HepG2 (cell line): ENCODE data around the gene SIRPA. TPM values are rescaled to one million over a fixed set of nuclear protein-coding genes. Genes with fewer than 3 reads are reported as not detected.

Experiments used
- CHD2 ChIP-seq: IDR thresholded peaks from 2 replicates; pipeline ENCODE4 v1.6.1; 2011; ENCODE audit warnings: low read depth, low read length, improper control_type of control experiment
- EHMT2 ChIP-seq: fragments of 200-600 bp; sonication (generic); IDR thresholded peaks from 2 replicates; pipeline ENCODE4 v1.7.0; 2017; ENCODE audit warnings: antibody characterized with exemption, low read depth, low read length, borderline replicate concordance
- ELF1 ChIP-seq: sonication (generic); formaldehyde crosslinking; IDR thresholded peaks from 2 replicates; pipeline ENCODE4 v1.4.0; 2020; ENCODE audit warnings: missing genetic modification reagents
- ISX ChIP-seq: sonication (generic); formaldehyde crosslinking; conservative IDR thresholded peaks from 2 replicates; pipeline ENCODE4 v1.5.0; 2020; ENCODE audit warnings: missing genetic modification reagents
- KMT2B ChIP-seq: IDR thresholded peaks from 2 replicates; pipeline ENCODE4 v1.6.1; 2016; ENCODE audit warnings: missing genetic modification reagents, missing compliant biosample characterization
- PHB2 ChIP-seq: fragments of 450-650 bp; IDR thresholded peaks from 2 replicates; pipeline ENCODE4 v1.6.1; 2018; ENCODE audit not compliant: partially characterized antibody
- SALL1 ChIP-seq: sonication (generic); formaldehyde crosslinking; IDR thresholded peaks from 2 replicates; pipeline ENCODE4 v1.8.0; 2022; ENCODE audit warnings: mild to moderate bottlenecking, missing genetic modification reagents
- ZBTB3 ChIP-seq: sonication (generic); formaldehyde crosslinking; IDR thresholded peaks from 2 replicates; pipeline ENCODE4 v1.4.0; 2020; ENCODE audit warnings: low read depth, mild to moderate bottlenecking, moderate library complexity, missing genetic modification reagents, borderline replicate concordance
- ZFP82 ChIP-seq: sonication (generic); formaldehyde crosslinking; IDR thresholded peaks from 2 replicates; pipeline ENCODE4 v1.5.1; 2020; ENCODE audit warnings: mild to moderate bottlenecking, missing genetic modification reagents, borderline replicate concordance
- ZKSCAN1 ChIP-seq: fragments of 150-350 bp; IDR thresholded peaks from 2 replicates; pipeline ENCODE4 v1.6.1; 2014; ENCODE audit warnings: low read length
- ZNF556 ChIP-seq: sonication (generic); formaldehyde crosslinking; IDR thresholded peaks from 2 replicates; pipeline ENCODE4 v1.4.0; 2020; ENCODE audit warnings: mild to moderate bottlenecking, missing genetic modification reagents, borderline replicate concordance
- ZNF792 ChIP-seq: IDR thresholded peaks from 2 replicates; pipeline ENCODE4 v1.6.1; 2016
- ZSCAN12 ChIP-seq: sonication (generic); formaldehyde crosslinking; IDR thresholded peaks from 2 replicates; pipeline ENCODE4 v1.9.0; 2021; ENCODE audit warnings: mild to moderate bottlenecking, missing genetic modification reagents
- polyA plus RNA-seq, 8 experiments: library from polyadenylated mRNA; depleted of rRNA in 3 of 8; stranded (reverse) in 7 of 8; unstranded in 1 of 8; fragments of >200 nt; fragmentation: Illumina TruSeq in 4 of 8; extraction: Trizol in 4 of 8; gene quantifications; 2 replicates each; pipeline versions ENCODE4 v1.2.1 to v1.2.3, GENCODE V29; 2011 to 2016; ENCODE audit warnings: low read depth in 4 of 8, missing spikeins in 1 of 8, mixed read lengths in 1 of 8; ENCODE audit not compliant: insufficient read depth in 1 of 8
- total RNA-seq, 5 experiments: library from RNA; depleted of rRNA; stranded (reverse); fragments of >200 nt; fragmentation: Illumina TruSeq; extraction: Trizol; gene quantifications; 2 replicates each; pipeline ENCODE4 v1.2.3, GENCODE V29; 2016; ENCODE audit warnings: low read depth in 1 of 5
- TF ChIP-seq, protein P1 (sequence below): sonication (generic); formaldehyde crosslinking; conservative IDR thresholded peaks from 2 replicates; pipeline ENCODE4 v1.4.0; 2020; ENCODE audit warnings: mild to moderate bottlenecking, missing genetic modification reagents, moderate library complexity
- TF ChIP-seq, protein P2 (sequence below): sonication (generic); formaldehyde crosslinking; IDR thresholded peaks from 2 replicates; pipeline ENCODE4 v1.8.1; 2023; ENCODE audit warnings: mild to moderate bottlenecking, inconsistent platforms, moderate library complexity, missing genetic modification reagents, borderline replicate concordance
- TF ChIP-seq, protein P3 (sequence below): IDR thresholded peaks from 2 replicates; pipeline ENCODE4 v1.6.1; 2016; ENCODE audit warnings: mild to moderate bottlenecking
- TF ChIP-seq, protein P4 (sequence below): sonication (generic); formaldehyde crosslinking; IDR thresholded peaks from 2 replicates; pipeline ENCODE4 v1.8.1; 2022; ENCODE audit warnings: mild to moderate bottlenecking, missing genetic modification reagents
- TF ChIP-seq, protein P5 (sequence below): sonication (generic); formaldehyde crosslinking; IDR thresholded peaks from 2 replicates; pipeline ENCODE4 v1.5.0; 2020; ENCODE audit warnings: mild to moderate bottlenecking, missing genetic modification reagents
- TF ChIP-seq, protein P6 (sequence below): IDR thresholded peaks from 2 replicates; pipeline ENCODE4 v1.6.1; 2016; ENCODE audit warnings: low read depth

The SIRPA gene
- total and polyA plus RNA-seq, 2 of the 13 experiments (the other 11 are each of a cell fraction or from before 2014, with no cell fraction given) = 7.2 to 17.6 TPM

DNA sequence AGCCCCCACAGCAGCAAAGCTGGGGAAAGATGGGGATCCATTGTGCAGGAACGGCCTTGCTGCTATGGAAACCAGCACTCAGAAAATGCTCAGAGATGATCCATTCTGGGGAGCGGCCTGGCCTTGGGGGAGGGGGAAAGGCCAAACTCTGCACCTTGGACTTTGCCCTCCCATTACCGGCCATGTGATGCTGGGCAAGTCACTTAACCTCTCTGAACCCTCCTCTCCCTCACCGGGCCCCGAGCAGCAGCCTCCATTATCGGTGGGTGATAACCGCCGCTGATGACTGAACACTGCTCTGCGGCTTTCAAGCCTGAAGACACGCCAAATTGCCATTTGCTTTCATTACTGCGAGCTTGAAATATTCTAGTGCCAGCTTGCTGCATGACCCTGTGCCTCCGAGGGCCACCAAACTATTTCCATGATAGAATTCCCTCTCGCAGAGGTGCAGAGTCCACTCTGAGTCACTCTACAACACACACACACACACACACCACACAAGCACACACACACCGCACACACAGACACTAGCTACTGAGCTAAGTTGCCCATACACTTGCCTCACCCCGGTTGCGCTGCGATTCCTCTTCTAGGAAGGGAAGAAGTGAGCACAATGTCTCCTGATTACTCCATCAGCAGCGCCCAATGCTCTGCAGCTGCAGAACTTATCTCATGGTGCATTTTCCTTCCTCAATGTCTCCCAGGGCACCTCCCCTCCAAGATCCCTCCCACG is 20.6 kb upstream of the SIRPA start (continued):
- TF ChIP-seq SALL1 (CRISPR knock-in tag) (peak; percentile 48; the same call in 1 of the 2 replicates), ISX (CRISPR knock-in tag) (no peak), ELF1 (CRISPR knock-in tag) (no peak), ZBTB3 (CRISPR knock-in tag) (no peak), ZFP82 (CRISPR knock-in tag) (no peak), CHD2 (no peak), ZNF792 (CRISPR knock-in tag) (no peak), EHMT2 (no peak), ZKSCAN1 (no peak), ZSCAN12 (CRISPR knock-in tag) (no peak), KMT2B (CRISPR knock-in tag) (no peak), PHB2 (no peak), ZNF556 (CRISPR knock-in tag) (no peak)
- TF ChIP-seq, protein P1, sequence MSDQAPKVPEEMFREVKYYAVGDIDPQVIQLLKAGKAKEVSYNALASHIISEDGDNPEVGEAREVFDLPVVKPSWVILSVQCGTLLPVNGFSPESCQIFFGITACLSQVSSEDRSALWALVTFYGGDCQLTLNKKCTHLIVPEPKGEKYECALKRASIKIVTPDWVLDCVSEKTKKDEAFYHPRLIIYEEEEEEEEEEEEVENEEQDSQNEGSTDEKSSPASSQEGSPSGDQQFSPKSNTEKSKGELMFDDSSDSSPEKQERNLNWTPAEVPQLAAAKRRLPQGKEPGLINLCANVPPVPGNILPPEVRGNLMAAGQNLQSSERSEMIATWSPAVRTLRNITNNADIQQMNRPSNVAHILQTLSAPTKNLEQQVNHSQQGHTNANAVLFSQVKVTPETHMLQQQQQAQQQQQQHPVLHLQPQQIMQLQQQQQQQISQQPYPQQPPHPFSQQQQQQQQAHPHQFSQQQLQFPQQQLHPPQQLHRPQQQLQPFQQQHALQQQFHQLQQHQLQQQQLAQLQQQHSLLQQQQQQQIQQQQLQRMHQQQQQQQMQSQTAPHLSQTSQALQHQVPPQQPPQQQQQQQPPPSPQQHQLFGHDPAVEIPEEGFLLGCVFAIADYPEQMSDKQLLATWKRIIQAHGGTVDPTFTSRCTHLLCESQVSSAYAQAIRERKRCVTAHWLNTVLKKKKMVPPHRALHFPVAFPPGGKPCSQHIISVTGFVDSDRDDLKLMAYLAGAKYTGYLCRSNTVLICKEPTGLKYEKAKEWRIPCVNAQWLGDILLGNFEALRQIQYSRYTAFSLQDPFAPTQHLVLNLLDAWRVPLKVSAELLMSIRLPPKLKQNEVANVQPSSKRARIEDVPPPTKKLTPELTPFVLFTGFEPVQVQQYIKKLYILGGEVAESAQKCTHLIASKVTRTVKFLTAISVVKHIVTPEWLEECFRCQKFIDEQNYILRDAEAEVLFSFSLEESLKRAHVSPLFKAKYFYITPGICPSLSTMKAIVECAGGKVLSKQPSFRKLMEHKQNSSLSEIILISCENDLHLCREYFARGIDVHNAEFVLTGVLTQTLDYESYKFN (CRISPR knock-in tag) = 0 out of 2 replicates have a peak, but pooled peaks have one; percentile 47
- TF ChIP-seq, protein P2, sequence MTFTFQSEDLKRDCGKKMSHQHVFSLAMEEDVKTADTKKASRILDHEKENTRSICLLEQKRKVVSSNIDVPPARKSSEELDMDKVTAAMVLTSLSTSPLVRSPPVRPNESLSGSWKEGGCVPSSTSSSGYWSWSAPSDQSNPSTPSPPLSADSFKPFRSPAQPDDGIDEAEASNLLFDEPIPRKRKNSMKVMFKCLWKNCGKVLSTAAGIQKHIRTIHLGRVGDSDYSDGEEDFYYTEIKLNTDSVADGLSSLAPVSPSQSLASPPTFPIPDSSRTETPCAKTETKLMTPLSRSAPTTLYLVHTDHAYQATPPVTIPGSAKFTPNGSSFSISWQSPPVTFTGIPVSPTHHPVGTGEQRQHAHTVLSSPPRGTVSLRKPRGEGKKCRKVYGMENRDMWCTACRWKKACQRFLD (CRISPR knock-in tag) = no peak
- TF ChIP-seq, protein P3, sequence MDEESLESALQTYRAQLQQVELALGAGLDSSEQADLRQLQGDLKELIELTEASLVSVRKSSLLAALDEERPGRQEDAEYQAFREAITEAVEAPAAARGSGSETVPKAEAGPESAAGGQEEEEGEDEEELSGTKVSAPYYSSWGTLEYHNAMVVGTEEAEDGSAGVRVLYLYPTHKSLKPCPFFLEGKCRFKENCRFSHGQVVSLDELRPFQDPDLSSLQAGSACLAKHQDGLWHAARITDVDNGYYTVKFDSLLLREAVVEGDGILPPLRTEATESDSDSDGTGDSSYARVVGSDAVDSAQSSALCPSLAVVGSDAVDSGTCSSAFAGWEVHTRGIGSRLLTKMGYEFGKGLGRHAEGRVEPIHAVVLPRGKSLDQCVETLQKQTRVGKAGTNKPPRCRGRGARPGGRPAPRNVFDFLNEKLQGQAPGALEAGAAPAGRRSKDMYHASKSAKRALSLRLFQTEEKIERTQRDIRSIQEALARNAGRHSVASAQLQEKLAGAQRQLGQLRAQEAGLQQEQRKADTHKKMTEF (CRISPR knock-in tag) = no peak
- TF ChIP-seq, protein P4, sequence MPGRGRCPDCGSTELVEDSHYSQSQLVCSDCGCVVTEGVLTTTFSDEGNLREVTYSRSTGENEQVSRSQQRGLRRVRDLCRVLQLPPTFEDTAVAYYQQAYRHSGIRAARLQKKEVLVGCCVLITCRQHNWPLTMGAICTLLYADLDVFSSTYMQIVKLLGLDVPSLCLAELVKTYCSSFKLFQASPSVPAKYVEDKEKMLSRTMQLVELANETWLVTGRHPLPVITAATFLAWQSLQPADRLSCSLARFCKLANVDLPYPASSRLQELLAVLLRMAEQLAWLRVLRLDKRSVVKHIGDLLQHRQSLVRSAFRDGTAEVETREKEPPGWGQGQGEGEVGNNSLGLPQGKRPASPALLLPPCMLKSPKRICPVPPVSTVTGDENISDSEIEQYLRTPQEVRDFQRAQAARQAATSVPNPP = no peak
- TF ChIP-seq, protein P5, sequence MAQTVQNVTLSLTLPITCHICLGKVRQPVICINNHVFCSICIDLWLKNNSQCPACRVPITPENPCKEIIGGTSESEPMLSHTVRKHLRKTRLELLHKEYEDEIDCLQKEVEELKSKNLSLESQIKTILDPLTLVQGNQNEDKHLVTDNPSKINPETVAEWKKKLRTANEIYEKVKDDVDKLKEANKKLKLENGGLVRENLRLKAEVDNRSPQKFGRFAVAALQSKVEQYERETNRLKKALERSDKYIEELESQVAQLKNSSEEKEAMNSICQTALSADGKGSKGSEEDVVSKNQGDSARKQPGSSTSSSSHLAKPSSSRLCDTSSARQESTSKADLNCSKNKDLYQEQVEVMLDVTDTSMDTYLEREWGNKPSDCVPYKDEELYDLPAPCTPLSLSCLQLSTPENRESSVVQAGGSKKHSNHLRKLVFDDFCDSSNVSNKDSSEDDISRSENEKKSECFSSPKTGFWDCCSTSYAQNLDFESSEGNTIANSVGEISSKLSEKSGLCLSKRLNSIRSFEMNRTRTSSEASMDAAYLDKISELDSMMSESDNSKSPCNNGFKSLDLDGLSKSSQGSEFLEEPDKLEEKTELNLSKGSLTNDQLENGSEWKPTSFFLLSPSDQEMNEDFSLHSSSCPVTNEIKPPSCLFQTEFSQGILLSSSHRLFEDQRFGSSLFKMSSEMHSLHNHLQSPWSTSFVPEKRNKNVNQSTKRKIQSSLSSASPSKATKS (CRISPR knock-in tag) = no peak
- TF ChIP-seq, protein P6, sequence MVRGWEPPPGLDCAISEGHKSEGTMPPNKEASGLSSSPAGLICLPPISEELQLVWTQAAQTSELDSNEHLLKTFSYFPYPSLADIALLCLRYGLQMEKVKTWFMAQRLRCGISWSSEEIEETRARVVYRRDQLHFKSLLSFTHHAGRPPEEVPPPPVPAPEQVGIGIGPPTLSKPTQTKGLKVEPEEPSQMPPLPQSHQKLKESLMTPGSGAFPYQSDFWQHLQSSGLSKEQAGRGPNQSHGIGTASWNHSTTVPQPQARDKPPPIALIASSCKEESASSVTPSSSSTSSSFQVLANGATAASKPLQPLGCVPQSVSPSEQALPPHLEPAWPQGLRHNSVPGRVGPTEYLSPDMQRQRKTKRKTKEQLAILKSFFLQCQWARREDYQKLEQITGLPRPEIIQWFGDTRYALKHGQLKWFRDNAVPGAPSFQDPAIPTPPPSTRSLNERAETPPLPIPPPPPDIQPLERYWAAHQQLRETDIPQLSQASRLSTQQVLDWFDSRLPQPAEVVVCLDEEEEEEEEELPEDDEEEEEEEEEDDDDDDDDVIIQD (CRISPR knock-in tag) = no peak
